NCI-H146 (cell line): ENCODE data around the gene ASB16.

Experiments used
- DNase-seq: peaks from one replicate; lab custom pipeline; 2025; lab: John Stamatoyannopoulos, UW

ASB16 gene

DNA sequence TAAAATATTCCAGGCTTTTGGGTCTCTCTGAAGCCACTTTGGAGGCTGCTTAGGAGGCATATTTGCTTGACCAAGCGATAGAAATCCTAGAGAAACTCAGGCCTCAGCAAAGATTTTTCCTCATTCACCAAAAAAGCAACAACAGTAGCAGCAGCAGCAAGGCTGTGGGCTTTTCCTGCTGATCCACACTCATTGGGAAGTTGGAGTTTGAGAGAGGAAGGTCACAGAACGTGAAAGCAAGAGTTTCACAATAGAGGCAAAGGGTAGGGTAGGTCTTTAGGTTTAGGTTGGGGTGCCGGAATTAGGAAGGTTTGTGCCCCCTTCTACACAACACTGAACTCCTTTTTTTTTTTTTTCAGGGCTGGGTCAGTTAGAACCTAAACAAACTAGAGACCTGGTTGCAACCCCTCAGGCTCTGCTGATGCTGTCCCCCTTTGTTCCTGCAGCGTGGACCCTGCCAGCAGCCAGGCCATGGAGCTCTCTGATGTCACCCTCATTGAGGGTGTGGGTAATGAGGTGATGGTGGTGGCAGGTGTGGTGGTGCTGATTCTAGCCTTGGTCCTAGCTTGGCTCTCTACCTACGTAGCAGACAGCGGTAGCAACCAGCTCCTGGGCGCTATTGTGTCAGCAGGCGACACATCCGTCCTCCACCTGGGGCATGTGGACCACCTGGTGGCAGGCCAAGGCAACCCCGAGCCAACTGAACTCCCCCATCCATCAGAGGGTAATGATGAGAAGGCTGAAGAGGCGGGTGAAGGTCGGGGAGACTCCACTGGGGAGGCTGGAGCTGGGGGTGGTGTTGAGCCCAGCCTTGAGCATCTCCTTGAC is 18.3 kb downstream of the ASB16 start:
- DNase-seq: no peak

DNA sequence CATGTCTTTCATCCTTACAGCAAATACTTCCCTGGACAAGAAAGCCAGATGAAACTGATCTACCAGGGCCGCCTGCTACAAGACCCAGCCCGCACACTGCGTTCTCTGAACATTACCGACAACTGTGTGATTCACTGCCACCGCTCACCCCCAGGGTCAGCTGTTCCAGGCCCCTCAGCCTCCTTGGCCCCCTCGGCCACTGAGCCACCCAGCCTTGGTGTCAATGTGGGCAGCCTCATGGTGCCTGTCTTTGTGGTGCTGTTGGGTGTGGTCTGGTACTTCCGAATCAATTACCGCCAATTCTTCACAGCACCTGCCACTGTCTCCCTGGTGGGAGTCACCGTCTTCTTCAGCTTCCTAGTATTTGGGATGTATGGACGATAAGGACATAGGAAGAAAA is 20.0 kb downstream of the ASB16 start:
- DNase-seq: no peak

DNA sequence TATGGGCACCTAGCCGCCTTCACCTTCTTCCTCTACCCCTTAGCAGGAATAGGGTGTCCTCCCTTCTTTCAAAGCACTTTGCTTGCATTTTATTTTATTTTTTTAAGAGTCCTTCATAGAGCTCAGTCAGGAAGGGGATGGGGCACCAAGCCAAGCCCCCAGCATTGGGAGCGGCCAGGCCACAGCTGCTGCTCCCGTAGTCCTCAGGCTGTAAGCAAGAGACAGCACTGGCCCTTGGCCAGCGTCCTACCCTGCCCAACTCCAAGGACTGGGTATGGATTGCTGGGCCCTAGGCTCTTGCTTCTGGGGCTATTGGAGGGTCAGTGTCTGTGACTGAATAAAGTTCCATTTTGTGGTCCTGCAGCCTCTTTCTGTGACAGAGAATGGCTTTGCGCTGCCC is 20.9 kb downstream of the ASB16 start:
- DNase-seq: no peak

GRCh38 chr17:44191941-44192496 is 21.5 kb downstream of the ASB16 start:
- DNase-seq: no peak

GRCh38 chr17:44192750-44193149 is 22.2 kb downstream of the ASB16 start:
- no peak for DNase-seq

DNA sequence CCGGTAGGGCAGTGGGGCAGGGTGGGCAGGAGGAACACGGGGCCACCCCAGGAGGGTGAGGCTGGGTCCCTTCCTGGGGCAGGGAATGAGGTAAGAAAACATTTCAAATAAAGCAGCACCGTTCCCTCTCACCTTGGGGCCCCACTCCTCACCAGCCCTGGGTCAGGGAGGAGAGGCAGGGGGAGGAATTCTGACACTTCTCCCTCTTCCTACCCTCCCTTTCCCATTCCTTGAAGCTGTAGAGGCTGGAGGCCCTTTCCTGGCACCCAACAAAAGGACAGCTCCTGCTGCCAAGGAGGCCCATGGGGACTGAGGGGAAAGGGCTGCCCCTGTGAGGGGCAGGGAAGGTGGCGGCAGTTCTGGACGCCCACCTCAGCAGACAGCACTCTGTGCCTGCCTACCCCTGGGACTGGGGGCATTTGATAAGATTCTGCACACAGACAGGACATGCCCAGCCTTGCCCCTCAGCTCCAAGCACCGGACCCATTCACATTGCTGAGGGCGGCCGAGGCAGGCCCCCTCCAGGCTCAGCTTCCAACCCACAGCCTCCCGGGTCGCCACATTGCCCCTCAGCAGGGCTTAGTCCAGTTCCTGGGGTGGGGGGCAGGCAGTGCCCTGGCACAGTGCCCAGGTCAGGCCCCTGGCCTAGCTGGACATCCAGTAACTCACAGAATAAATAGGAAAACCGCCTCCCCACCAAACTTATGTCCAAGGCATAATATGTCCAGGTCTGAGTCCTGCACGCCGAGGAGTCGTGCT is 23.0 kb downstream of the ASB16 start:
- DNase-seq: no peak

DNA sequence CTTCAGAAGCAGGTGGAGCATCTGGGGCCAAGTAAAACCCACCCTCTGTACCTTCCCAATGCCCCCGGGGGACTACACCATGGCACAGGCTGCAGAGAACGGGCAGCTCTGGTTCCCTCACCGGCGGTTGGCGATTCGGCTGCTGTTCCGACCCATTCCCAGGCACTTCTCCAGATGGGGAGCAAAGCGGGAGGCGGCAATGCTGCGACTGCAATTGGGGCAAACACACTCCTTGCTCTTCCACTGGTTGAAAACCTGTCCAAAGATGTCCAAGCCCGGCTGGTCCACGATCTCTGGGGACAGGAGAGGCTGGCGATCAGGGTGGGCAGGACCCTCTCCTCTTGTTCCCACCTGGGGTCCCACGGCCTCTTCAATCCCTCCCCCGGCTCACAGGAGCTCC is 26.6 kb downstream of the ASB16 start:
- DNase-seq: no peak

DNA sequence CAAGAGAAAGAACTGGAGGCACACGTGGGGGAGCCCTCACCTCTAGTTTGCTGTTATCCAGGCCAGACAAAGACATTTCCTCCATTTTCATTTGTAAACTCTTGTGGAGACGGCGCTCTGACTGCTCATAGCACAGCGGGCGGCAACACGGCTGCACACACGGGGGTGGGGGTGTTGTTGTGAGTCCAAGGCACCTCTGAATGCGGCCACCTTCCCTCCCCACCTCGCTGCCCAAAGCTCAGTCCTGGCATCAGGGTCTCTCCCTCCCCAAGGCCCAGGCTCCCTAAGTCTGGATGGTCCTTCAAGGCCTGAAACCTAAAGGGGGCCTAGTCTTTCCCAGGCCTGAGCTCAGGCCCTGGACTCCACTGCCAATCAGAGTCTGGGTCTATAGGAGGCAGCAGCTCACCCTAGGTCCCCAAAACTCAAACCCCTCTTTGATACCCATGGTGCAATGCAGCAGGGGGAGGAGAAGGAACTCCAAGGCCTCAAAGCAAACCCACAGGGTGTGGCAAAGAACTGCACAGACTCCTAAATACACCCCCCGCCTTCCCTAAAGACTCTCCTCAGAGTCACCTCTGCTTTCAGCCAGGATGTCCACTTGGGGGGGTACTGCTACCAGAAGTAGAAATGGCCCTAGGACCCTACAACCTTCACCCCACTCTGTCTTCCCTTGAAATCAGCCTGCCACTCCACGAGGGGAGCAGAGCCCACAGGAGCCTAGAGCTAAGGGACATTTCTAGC is 27.6 kb downstream of the ASB16 start:
- no peak for DNase-seq

- peak; percentile 68 for DNase-seq
Observed at GRCh38 chr17:44198721-44199552, 28.4 kb downstream of the ASB16 start.

GRCh38 chr17:44199553-44200477 is 29.3 kb downstream of the ASB16 start, which contains the start of gene ATXN7L3:
TSS of gene ATXN7L3 (minus strand) at chr17:44199884. CDS start at chr17:44198070, 1,814 bp downstream.
- DNase-seq: peak; percentile 99

DNA sequence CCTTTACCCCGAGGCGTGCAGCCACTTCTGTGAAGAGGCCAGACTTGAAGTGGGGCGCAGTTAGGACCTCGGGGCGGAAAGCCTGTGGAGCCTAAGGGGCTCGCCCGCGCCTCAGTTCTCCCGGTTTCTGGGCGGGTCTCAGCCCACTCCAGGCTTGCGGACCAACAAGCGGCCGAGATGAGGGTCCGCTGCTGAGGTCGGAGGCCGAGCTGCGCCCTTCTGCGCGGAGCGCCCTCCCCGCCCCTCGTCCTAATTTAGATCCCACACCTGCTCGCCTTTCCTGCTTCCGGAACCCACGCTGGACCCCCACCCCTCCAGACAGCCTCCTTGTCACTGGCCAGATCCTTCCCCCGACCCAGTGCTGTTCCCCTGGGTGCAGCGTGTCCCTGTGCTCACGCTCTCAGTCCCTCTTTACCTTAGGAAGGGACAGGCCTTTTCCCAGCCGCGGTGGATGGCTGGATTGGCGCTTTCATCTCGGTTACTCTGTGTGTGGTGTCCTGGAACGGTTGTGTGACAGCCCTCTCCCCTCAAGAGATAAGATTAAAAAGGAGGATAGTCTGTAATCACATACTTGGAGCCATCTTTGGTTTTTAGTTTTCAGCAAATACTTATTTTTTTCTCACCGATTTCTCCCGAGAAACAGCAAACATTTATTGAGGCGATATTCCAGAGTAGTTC is 30.1 kb downstream of the ASB16 start:
- DNase-seq: peak; percentile 74

DNA sequence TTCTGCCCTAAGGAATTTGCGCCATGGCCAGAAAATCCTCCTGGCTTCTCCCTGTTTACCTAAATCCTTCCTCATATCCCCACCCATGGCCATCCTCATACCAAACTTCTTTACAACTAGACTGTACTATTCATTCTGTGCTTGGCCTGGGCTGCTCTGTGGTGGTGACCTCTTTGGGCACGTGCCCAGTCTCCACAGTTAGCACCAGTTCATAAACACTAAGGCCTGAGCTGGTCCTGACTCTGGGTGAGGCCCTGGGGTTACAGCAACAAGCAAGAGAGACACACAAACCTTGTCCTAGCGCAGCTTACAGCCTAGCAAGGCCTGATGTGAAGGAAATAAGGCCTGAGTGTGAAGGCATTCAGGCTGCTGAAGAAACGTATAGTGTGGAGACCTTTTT is 32.3 kb downstream of the ASB16 start:
- DNase-seq: no peak

DNA sequence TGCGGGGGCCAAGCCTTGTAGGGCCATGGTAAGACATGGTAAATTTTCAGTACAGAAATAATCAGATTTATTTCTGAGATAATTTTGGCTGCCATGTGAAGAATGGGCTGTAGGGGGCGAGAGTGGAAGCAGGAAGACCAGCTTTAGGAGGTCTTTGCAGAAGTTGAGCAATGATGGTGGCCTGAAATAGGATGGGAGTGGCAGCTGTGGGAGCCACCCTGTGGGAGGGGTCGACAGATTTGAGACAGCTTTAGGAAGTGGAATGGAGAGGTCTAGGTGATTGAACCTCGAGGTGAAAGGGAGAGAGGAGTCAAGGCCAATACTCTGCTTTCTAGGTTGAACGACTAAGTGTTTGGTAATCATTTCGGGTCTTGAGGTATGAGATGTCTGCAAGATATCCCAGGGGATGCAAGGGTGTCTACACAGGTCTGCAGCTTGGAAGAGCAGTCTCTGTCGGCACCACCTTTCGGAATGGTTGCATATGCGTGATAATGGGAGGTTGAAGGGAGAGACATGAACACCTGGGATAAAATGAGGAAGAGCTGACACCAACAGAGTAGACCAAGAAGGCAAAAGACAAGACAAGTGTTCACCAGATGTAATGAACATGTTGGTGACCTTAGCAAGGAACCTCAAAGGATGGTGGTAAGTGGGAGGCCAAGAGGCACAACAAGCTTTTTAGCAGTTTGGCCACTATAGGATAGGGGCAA is 33.4 kb downstream of the ASB16 start:
- peak; percentile 72 for DNase-seq

DNA sequence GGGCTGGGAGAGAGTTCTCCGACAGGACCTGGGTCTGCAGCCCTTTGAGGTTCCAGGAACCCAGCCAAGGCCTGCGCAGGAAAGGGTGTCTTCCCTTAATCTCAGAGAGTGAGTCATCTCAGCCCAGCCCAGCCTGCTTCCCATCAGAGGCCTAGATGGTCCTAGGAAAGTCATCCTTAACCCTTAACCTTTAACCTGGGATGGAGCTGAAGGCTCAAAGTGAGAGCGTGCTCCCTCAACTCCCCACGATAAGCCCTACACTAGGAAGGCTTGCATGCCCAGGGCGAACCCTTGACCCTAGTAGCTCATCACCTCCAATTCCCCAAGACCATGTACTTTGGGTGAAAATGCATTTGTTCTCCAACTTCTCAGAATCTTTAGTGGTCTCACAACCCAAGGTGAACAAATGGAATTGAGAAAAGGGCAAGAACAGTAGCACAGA is 34.0 kb downstream of the ASB16 start:
- DNase-seq: no peak

DNA sequence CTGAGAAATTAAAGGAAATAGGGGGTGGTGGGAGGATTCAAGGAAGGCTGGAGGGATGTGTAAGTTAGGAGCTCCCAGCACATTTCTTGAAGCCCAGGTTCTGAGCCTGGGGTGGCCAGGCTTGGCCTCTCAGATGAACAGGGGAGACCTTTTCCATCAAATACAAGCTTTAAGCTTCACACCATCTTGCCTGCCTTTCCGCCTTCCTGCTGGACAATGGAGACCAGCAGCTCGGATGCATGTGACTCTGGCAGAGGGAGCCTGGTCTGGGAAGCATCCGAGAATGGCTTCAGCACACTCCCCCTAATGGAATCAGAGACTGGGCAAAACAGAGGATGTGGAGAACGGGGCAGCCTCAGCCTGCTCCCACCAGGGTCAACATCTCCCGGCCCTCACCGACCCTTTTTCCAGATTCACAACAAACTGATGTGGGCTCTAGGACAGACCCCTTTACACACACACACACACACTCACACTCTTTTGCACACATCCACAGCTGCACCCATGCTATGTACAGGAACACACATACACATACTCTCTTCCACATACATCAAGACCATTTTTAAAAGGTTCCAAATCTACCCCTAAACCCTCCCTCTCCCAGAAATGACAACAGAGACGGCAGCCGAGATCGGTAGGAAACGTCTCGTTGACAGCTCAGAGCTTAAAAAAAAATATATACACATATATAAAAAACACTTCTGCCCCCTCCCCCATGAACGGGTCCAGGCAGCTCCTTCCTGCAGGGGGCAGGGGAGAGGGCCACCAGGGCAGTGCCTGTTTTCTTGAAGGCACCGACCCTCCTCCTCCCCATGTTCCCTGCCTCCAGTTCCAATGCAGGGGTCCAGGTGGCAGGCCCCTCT is 35.7 kb downstream of the ASB16 start:
- no peak for DNase-seq

DNA sequence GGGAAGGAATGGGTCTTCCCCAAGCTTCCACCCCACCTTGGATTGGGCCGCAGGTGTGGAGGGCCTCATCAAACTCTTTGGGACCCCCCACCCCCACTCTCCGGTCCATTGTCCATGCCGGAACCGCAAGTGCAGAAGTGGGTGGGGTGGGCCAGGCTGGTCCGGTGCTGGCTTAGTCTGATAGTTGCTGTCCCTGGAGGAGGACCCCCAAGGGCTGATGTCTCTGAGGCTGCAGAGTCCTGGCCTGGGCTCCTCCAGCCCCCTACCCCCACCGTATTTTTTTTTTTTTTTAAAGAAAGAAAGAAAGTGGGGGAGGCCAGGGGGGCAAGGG is 36.3 kb downstream of the ASB16 start:
- DNase-seq: no peak

DNA sequence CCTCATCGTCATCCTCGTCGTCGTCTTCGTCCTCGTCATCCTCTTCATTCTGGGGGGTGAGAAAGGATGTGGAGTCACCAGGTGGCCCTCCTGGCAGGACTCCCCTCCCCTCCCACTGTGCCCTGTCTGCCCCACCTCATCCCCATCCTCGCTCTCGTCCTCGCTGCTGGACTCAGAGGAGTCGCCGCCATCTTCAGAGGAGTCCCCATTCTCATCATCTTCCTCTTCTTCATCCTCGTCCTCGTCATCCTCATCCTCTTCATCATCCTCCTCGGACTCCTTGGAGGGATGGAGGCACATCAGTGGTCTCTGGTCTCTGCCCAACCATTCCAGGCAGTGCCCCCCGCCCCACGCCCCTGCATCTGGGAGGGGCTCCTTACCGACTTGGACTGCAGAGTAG is 36.8 kb downstream of the ASB16 start:
- DNase-seq: no peak

- no peak for DNase-seq
Observed at GRCh38 chr17:44207743-44208142, 37.2 kb downstream of the ASB16 start.
